Measurements from ENCODE around the gene RAD51B. TPM values are rescaled to one million over a fixed set of nuclear protein-coding genes. Genes with fewer than 3 reads are reported as not detected.

Gene RAD51B
- total and polyA plus RNA-seq, 9 of the 15 experiments (the other 6 are each of a cell fraction or from before 2014, with no cell fraction given) = 8.5 to 17.3 (median 11.3) TPM

DNA sequence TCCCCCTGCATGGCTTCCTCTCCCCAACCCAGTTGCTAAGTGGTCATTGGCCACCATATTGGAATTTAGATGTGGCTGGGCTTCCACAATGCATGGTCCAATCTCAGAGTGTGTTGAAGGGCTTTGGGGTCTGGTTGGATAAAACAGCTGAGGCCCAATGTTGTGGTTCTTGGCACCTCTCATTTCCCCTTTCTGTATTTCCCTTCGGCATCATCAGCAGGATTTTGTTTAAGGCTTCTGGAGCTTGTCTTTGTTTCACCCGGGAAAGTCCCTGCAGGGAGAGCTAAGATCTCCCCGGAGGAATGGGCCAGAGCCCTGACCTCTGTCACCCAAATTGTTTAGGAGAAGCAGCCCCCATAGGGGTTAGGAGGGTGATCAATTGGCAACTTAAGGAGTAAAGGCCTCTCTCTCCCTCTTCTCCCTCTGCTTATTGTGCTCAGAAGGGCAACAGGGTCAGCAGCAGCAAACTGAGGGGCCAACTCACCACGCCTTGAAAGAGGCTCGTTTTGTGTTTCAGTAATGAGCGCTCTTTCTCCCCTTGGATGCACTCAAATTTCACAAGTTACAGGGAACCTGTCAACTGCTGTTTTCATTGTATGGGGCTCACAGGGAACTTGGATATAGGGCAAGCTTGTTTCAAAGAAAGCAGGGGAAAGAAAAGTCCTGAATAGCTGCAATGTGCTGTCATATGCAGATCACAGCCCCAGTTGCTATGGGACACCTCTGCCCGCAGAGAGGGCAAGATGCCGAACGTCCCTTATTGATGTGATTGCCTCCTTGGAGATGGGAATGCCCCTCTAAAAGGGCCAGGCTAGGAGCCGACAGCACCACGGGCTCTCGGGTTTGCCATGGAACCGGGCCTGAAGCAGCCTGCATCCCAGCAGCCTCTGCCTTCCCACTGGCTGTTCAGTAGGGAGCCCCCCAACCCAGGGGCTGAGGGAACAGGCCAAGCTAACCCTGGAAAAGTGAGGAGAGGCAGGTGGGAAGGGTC is 749.6 kb downstream of the RAD51B start:
- 25% methylated on average over 8 of the region's 13 CpGs for WGBS (ENCODE audit: insufficient coverage, low coverage, missing lambda C conversion rate)
- H3K79me2 ChIP-seq (ENCODE audit: control insufficient read depth, insufficient read depth, low read length) = no peaks in the 10 kb centered on the region
- no peak overlapping the region for H3K9ac ChIP-seq (ENCODE audit: insufficient read depth in 1 of 2, low read depth in 2 of 2, low read length in 2 of 2)
- no peaks in the 10 kb centered on the region for H3K9me1 ChIP-seq (ENCODE audit: control insufficient read depth, insufficient read depth, low read length)
- CTCF ChIA-PET (ENCODE audit: low intra/inter-chr PET ratio) = no interaction called here
- in situ Hi-C loops (cut with MboI) = no loop called here
- H3K36me3 ChIP-seq (ENCODE audit: control insufficient read depth, insufficient read depth, low read length) = no peaks in the 10 kb centered on the region
- POLR2A ChIA-PET = interaction anchor here (0.6 kb wide), 1 partner anchor 71 kb away, joined by 3 read pairs; no protein-coding TSS in a partner anchor
- H3K4me3 ChIP-seq = no peak overlapping the region
- FAIRE-seq (no peak), ATAC-seq (no peak), DNase-seq (ENCODE audit: extremely low read depth in 1 of 4, low spot score in 3 of 4) (no peak)
- no peaks in the 10 kb centered on the region for H3K9me3 ChIP-seq (replicated peaks; ENCODE audit: control insufficient read depth, insufficient read depth, low read depth, low read length)
- no peak overlapping the region for H2AFZ ChIP-seq (ENCODE audit: low read depth, low read length)
- intact Hi-C loops (cut with micrococcal nuclease) = no loop called here
- no peak overlapping the region for H3K27ac ChIP-seq (ENCODE audit: extremely low read depth, low read depth, low read length)
- no peaks in the 10 kb centered on the region for H3K27me3 ChIP-seq (ENCODE audit: control insufficient read depth in 2 of 2, insufficient read depth in 2 of 2, low read length in 2 of 2)
- H3K4me2 ChIP-seq (ENCODE audit: insufficient read depth, low read length) = no peak overlapping the region
- no peaks in the 10 kb centered on the region for H4K20me1 ChIP-seq (replicated peaks; ENCODE audit: control insufficient read depth, insufficient read depth, low read length)
- no TSS peak for BruUV-seq (replicated peaks)
- no peak for TF ChIP-seq LEF1 (IDR thresholded peaks at IDR 0.05)
- TF ChIP-seq KDM5B (IDR thresholded peaks at IDR 0.05; ENCODE audit: insufficient replicate concordance, low read depth, low read length) = no peak
- TF ChIP-seq, protein P1, sequence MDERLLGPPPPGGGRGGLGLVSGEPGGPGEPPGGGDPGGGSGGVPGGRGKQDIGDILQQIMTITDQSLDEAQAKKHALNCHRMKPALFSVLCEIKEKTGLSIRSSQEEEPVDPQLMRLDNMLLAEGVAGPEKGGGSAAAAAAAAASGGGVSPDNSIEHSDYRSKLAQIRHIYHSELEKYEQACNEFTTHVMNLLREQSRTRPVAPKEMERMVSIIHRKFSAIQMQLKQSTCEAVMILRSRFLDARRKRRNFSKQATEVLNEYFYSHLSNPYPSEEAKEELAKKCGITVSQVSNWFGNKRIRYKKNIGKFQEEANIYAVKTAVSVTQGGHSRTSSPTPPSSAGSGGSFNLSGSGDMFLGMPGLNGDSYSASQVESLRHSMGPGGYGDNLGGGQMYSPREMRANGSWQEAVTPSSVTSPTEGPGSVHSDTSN (CRISPR knock-in tag; IDR thresholded peaks at IDR 0.05; ENCODE audit: low read depth) = no peak
- TF ChIP-seq, protein P1 (tag; conservative IDR thresholded peaks at IDR 0.05; ENCODE audit: low read depth) = no peak
- no peaks in the 10 kb centered on the region; a peak in 3 of 5 replicates for H3K4me1 ChIP-seq (replicated peaks in 1 of 2; ENCODE audit: control insufficient read depth in 2 of 2, insufficient read depth in 2 of 2, low read length in 2 of 2)

All from K562 (cell line).